Measurements from ENCODE around the gene ACSL6.

The ACSL6 gene

GRCh38 chr5:131988601-131989000 is 22.9 kb downstream of the ACSL6 start:
- no peak for DNase-seq (ENCODE audit: low read depth)
- no peak overlapping the region for H3K4me3 ChIP-seq (ENCODE audit: low read depth, low read length)

DNA sequence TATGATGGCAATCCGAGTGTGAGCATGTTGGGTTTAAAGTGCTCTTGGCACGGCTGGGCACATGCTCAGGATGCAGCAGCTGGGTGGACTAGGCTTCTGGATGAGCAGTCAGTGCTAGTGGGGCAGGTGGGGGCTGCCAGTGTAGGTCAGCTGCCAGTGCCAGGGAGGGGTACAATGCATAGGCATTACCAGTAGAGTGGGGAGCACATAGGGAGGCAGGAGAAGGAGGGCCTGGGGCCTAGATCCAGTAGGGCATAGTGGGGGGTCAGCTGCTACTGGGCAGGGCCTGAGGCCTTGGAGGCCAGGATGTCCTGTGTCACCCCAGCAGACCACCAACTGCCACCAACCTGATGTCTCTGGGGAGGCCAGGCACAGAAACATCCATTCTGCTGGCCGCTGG is 24.2 kb downstream of the ACSL6 start:
- DNase-seq (ENCODE audit: low read depth), result no peak
- H3K4me3 ChIP-seq (ENCODE audit: low read depth, low read length), result no peak overlapping the region

- H3K4me3 ChIP-seq (ENCODE audit: low read depth, low read length), result no peak overlapping the region
- DNase-seq (ENCODE audit: low read depth), result no peak
These were observed 25.1 kb downstream of the ACSL6 start for GRCh38 chr5:131986161-131986912.

DNA sequence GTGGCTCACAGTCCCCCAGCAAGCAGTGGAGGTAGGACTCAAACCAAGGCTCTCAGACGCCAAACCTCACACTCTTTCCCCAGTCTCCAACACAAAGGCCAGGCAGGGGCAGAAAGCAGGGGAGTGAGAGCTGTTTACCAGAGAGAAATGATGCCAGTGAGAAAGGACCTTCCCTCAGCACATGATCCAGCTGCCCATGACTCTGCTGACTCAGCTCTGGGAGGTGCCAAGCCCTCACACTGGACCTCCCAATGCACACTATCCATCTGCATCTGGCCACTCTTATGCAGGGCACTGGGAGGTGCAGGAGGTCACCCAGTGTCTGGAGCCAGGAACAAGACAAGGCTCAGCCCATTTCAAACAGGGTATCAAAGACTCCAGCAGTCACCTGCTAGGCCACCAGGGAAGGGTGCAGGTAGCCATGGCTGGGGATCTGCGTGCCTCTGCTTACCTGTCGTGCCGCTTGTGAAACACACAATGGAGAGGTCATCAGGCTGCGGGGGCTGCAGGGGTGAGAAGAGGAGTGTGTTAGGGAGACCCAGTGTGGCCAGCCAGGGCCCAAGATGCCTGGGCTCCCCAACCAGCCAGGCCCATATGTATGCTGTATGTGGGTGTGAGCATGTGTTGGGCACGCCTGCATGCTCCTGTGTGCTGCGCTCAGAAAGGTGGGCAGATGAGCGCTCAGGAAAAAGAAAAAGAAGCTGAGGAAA is 26.3 kb downstream of the ACSL6 start:
- no peak for DNase-seq (ENCODE audit: low read depth)
- H3K4me3 ChIP-seq (ENCODE audit: low read depth, low read length), result no peak overlapping the region

- H3K4me3 ChIP-seq (ENCODE audit: low read depth, low read length), result no peak overlapping the region
- DNase-seq (ENCODE audit: low read depth), result no peak
These were observed 28.1 kb downstream of the ACSL6 start for GRCh38 chr5:131983244-131983771.

DNA sequence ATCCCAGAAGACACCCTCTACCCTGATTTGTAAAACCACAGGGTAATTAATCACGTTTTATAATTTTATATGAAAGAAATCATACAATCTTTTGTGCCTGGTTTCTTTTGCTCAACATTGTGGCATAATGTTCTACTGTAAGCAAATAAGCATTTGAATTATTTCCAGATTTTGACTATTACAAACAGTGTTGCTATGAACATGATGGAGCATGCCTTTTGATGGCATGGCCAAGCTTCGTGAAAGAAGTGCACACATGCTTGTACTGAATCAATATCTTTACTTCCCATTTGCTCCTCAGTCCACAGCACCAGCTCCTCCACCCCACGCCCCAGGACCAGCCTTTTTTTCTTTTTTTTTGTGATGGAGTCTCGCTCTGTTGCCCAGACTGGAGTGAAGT is 29.9 kb downstream of the ACSL6 start:
- H3K4me3 ChIP-seq (ENCODE audit: low read depth, low read length), result no peak overlapping the region
- DNase-seq (ENCODE audit: low read depth), result no peak

- DNase-seq (ENCODE audit: low read depth), result no peak
- H3K4me3 ChIP-seq (ENCODE audit: low read depth, low read length), result no peak overlapping the region
These were observed 30.8 kb downstream of the ACSL6 start for GRCh38 chr5:131980696-131981095.

DNA sequence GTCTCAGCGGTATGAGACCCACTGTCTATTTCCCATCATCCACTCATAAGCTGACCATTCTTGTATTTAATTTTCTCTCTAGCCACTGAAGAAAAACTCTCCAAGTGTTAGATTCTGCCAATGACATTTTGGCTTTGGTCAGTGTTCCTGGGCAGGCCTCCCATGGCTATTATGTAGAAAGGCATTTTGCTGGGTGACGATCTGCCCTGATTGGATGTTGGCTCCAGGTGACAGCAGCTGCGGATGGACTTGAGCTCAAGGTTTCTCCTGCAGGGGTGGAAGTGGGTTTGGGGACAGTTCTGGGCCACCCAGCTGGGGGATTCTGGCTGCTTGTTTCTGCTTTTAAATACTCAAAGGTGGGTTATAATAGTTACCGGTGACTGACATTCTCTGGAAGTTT is 31.6 kb downstream of the ACSL6 start:
- DNase-seq (ENCODE audit: low read depth), result no peak
- H3K4me3 ChIP-seq (ENCODE audit: low read depth, low read length), result no peak overlapping the region

- DNase-seq (ENCODE audit: low read depth), result no peak
- H3K4me3 ChIP-seq (ENCODE audit: low read depth, low read length), result no peak overlapping the region
These were observed 34.2 kb downstream of the ACSL6 start for GRCh38 chr5:131977212-131977604.

- no peak overlapping the region for H3K4me3 ChIP-seq (ENCODE audit: low read depth, low read length)
- DNase-seq (ENCODE audit: low read depth), result no peak
These were observed 34.8 kb downstream of the ACSL6 start for GRCh38 chr5:131976414-131977211.

- H3K4me3 ChIP-seq (ENCODE audit: low read depth, low read length), result no peak overlapping the region
- no peak for DNase-seq (ENCODE audit: low read depth)
These were observed 36.3 kb downstream of the ACSL6 start for GRCh38 chr5:131974956-131975726.

- H3K4me3 ChIP-seq (ENCODE audit: low read depth, low read length), result no peak overlapping the region
- DNase-seq (ENCODE audit: low read depth), result no peak
These were observed 36.9 kb downstream of the ACSL6 start for GRCh38 chr5:131974622-131974955.

- DNase-seq (ENCODE audit: low read depth), result no peak
- no peak overlapping the region for H3K4me3 ChIP-seq (ENCODE audit: low read depth, low read length)
These were observed 37.4 kb downstream of the ACSL6 start for GRCh38 chr5:131974016-131974415.

DNA sequence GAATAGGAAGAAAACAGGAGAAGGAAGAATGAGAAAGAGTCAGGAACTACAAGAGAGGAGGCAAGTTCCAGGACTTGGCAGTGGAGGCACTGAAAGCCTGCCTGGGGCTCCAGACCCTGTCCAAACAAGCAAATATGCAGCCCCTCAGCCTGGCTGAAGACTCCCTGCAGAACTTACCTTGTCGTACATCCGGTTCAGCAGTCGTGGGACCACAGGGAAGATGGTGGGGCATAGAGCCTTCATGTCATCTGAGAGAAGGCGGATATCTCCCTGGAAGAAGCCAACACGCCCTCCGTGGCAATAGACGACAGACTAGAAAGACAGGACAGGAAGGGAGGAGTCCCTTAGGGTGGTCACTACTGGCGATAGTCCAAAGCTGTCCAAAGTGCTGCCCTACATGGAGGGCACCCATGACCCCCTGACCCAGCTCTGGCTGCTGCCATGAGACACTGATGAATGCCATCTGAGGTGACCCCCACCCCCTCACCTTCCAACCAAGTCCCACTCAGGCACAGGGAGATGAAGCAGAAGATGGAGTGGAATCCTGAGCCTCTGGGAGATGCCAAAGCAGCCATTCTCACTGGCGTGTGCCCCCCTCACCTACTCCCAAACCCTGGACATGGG is 38.3 kb downstream of the ACSL6 start:
- no peak overlapping the region for H3K4me3 ChIP-seq (ENCODE audit: low read depth, low read length)
- DNase-seq (ENCODE audit: low read depth), result no peak

DNA sequence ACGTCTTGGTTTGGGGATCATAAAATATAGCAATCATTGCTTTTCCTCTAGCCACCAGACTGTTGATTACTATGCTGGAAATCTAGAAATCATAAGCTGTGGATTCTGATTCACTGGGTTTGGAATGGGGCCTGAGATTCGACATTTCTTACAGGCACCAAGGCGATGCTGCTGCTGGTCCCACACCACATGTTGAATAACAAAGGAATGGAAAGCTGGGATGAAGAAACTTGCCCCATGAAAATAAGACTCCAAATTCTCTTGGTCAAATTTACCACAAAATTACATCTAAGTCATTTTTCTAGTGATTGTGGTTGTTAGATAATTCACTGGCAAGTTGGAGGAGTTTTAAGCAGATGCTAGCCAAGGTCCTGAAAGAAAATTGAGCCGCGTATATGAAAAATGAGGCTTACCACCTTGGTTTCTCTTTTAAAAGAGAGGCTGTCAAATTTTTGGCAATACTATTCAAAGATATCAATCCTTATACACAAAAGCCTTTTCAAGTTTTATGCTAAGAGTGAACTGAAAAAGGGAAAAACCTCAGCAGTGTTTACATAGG is 43.0 kb downstream of the ACSL6 start:
- no peak overlapping the region for H3K4me3 ChIP-seq (ENCODE audit: low read depth, low read length)
- no peak for DNase-seq (ENCODE audit: low read depth)

GRCh38 chr5:131966551-131966950 is 44.9 kb downstream of the ACSL6 start:
- no peak for DNase-seq (ENCODE audit: low read depth)
- no peak overlapping the region for H3K4me3 ChIP-seq (ENCODE audit: low read depth, low read length)

- DNase-seq (ENCODE audit: low read depth), result no peak
- H3K4me3 ChIP-seq (ENCODE audit: low read depth, low read length), result no peak overlapping the region
These were observed 45.5 kb downstream of the ACSL6 start for GRCh38 chr5:131965826-131966415.

DNA sequence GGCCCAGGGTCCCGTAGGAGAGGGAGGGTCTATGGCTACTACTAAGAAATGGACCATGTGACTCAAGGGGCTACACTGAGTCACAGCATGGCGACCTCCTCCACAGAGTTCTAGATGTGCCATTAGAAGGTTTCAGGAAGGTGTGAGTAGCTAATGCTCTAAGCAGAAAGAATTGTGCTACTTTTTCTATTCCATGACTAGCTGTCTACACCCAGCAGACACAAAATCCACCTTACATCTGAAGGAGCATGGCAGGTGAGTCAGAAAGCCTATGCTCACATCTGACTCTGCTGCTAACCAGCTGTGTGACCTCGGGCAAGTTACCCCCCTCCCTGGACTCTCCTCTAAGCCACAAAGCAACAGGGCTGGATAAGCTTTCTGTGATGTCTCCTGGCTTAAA is 51.6 kb downstream of the ACSL6 start:
- DNase-seq (ENCODE audit: low read depth), result no peak
- H3K4me3 ChIP-seq (ENCODE audit: low read depth, low read length), result no peak overlapping the region

Data from skeletal muscle cell (primary cell).